ENCODE results near the gene DCHS2.

DCHS2 gene

GRCh38 chr4:154444958-154445357 is 46.6 kb downstream of the DCHS2 start:
- DNase-seq: no peak

GRCh38 chr4:154441982-154442381 is 49.6 kb downstream of the DCHS2 start:
- DNase-seq: no peak

DNA sequence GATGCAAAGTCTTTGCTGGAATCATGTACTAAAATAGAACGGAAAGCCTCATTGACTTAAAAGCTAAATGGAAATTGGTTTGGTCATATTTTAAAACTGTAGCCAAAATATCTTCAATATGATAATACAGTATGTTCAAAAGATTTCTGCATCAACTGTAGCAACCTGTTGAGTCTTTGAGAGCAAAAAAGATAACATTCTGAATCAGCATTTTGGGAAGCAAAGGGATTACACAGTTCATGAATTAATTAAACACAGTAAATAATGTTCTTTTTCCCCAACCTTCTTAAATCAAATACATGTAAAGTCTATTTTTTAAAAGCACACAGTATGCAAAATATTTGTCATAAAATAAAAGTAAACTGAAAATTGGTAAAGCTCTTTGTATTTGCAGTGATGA is 50.5 kb downstream of the DCHS2 start:
- DNase-seq: no peak

DNA sequence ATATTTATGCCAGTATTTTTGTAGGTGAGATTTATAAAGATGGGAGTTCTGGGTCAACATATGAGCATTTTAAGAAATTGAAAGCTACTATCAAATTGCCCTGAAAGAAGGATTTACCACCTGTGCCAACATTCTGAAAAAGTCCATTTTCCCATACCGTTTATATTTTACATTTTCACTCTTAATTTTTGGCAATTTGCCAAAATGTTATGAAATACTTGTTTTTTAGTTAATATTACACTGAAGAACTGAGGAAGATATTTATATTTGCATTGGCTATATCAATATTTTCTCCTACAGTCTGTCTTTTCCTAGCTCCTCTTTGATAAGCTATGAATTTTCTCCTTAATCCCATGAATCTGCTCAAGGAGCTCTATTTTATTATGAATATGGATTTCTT is 52.4 kb downstream of the DCHS2 start:
- DNase-seq: no peak

- no peak for DNase-seq
Observed at GRCh38 chr4:154435895-154436294, 55.7 kb downstream of the DCHS2 start.

DNA sequence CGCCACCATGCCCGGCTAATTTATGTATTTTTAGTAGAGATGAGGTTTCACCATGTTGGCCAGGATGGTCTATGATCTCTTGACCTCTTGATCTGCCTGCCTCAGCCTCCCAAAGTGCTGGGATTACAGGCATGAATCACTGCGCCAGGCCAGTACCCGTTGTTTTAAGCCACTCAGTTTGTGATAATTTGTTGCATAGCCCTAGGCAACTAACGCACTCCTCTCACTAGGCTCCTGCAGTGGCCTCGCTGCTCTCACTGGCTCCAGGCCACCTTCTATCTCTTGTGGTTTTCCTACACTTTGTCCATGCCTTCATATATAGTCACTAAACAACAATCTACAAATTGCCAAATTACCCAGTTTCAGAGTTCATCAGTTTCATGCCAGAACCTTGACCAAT is 58.1 kb downstream of the DCHS2 start:
- no peak for DNase-seq

DNA sequence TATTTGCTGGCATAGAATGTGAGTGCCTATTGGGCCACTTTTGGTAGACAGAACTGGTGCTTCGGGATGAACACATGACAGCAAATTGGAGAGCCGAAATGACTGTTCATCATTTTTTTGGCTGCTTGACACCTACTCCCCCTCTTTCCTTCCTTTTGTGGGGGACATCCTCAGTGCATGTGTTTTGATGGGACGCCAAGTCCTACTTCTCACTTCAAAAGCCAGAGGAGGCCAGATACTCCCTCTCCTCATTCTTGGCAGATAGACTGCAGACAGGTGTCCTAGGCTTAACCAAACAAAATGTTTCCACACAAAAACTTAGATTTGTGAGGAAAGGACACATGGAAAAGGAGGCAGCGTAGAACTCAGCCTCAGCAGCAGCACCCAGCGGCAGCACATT is 62.4 kb downstream of the DCHS2 start:
- no peak for DNase-seq

GRCh38 chr4:154427149-154427548 is 64.5 kb downstream of the DCHS2 start:
- DNase-seq: no peak

GRCh38 chr4:154425514-154425913 is 66.1 kb downstream of the DCHS2 start:
- DNase-seq: no peak

DNA sequence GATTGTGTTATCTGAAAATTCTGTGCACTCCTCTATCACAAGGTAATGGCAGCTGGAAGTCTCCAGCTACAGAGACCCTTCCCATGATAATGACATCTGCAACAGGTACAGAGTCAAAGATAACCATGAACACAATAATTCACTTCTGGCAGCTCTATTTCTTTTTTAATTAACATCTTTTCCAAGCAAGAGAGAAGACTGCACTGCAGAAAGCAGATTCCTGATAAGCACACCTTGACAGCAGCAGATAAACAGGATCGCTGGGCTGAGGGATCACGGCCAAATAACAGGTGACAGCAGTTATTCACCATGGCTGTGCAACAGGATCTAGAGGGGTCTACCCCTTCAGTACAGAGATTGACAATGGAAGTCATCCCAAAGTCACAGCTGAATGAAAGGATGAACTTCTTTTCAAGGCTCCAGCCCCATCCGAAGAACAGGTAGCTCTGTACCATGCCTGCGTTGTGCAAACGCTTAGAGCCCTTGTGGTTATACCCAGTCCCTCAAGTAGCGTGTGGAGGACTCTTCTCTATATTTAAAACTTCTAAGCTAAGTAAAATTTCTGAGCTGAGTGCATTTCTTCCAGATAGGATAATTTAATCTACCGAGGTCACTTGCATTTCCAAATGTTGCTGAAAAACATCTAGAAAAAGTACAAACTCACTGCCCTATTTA is 66.7 kb downstream of the DCHS2 start:
- DNase-seq: no peak

DNA sequence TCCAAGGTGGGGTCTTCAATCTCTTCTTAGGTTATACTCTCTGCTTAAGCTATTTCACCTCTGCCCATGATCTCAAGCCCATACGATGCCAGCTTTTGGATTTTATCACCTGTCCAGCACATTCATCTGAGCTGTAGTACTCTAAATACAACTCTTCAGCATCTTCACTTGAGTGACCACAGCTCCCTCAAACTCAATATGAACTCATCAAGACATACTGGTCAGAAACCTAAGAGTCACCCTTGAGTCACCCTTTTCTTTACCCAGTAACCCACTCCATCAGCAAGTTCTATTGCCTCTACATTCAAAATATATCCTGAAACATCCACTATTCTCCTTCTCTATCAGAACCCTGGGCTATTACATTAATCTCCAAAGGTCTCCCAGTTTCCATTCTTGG is 69.4 kb downstream of the DCHS2 start:
- DNase-seq: no peak

GRCh38 chr4:154421618-154422017 is 70.0 kb downstream of the DCHS2 start:
- DNase-seq: no peak

DNA sequence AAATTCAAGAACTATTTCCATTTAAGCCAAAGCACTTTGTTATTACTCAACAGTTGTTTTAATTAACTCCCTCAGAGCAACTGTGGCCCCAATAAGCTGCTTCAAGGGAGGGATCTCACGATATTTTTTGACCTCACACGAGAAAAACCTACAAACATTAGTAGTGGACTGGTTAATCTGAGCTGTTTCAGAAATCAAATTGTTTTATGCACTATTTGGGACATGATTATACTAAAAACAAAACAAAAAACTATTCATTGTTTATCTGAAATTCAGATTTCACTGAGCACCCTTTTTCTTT is 74.3 kb downstream of the DCHS2 start:
- no peak for DNase-seq

DNA sequence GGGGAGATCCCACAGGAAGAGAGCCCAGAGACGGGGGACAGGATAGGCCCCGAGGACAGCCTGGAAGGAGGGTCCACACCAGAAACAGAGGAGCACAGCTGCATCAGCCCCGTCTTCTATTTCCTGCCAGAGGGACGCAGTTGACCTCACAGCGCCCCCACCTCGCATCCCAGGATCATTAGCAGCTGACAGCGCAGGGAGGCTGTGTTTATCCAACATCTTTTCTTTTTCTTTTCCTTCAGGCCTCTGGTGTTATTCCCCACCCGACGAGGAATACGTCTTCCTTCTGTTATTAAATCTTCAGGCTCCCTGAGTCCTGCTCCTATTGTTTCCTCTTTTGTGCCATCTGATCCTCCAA is 75.4 kb downstream of the DCHS2 start:
- no peak for DNase-seq

- no peak for DNase-seq
Observed at GRCh38 chr4:154415313-154415712, 76.3 kb downstream of the DCHS2 start.

GRCh38 chr4:154414796-154415195 is 76.8 kb downstream of the DCHS2 start:
- DNase-seq: no peak

GRCh38 chr4:154414371-154414770 is 77.2 kb downstream of the DCHS2 start:
- no peak for DNase-seq

GRCh38 chr4:154407443-154407842 is 84.2 kb downstream of the DCHS2 start:
- no peak for DNase-seq

DNA sequence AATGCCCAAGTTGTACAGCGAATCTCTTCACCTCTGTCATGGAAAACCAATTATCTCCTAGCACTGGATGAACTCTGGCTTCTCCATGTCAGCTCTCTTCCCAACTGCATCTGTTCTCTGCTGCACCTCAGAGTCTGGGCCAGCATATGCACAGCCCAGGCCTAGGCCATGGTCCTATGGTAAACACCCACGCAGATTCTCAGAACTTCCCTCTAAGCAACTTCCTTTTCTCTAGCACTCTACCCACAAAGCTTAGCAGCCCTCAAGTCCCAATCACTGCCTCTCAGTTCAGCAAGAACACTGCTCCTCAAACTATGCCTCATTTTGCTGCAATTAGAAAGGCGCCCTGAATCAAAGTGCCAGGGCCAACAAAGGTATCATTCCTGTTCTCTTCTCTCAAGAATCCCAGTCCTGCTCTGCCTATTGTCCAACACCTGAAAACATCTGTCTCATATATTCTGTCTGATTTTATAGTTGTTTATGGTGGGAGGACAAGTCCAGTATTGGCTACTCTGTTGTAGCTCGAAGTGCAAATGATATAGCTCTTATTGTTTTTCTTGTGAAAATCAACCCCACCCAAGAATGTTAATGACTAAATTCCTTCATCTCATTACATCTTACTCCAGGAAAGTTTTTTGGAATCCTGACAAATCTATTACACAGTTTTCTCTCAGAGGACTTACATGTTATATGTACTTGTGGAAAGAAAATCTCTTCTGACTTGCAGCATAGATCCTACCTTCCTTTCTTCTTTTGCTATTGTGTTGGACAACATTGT is 85.4 kb downstream of the DCHS2 start:
- DNase-seq: no peak

- no peak for DNase-seq
Observed at GRCh38 chr4:154399259-154399974, 92.2 kb downstream of the DCHS2 start.

DNA sequence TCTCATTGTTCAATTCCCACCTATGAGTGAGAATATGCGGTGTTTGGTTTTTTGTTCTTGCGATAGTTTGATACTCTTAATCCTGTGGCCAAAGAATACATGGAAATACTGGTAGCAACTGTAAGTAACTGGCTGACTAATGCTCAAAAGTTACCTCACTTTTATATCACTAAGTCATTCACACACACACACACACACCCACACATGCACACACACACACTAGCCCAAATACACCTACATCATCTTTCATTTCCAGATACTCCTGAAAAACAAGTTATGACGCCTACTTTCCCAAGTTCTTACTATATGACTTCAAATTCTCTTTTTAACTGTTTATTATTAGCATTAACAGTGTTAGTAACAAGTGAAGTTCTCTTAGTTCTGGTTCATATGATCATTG is 101.3 kb downstream of the DCHS2 start:
- DNase-seq: no peak

- no peak for DNase-seq
Observed at GRCh38 chr4:154389148-154389547, 102.5 kb downstream of the DCHS2 start.

DNA sequence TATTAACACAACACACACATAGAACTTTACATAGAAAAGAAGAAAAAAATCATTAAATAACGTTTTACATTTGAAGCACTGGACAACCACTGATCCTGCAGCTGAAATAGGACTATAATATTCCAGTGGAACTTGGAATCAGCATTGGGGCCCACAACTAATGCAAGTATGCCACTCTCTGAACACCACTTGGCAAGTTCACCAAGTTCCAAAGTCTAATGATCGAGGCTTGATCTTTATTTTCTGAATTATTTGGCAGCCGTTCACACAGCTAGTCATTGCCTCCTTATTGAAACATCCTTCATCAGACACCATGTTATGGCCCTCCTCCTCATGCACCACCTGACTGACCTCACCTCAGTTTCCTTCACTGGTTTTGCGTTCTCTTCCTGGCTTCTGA is 107.6 kb downstream of the DCHS2 start:
- DNase-seq: no peak

- DNase-seq: no peak
Observed at GRCh38 chr4:154376486-154376885, 115.1 kb downstream of the DCHS2 start.

Measured in DMS153 (cell line).